UCSD-AML1 (cell line): Measurements from ENCODE around the gene NUCB1.
"Not testable (repeated sequence)": the region's sequence is repeated elsewhere in the genome, so short reads cannot be mapped to it uniquely, and the experiment has no call there.

Source experiments
- DNase-seq: peaks from one replicate; lab custom pipeline; 2025; ENCODE audit not compliant: unreplicated experiment; lab: John Stamatoyannopoulos, UW

The NUCB1 gene

DNA sequence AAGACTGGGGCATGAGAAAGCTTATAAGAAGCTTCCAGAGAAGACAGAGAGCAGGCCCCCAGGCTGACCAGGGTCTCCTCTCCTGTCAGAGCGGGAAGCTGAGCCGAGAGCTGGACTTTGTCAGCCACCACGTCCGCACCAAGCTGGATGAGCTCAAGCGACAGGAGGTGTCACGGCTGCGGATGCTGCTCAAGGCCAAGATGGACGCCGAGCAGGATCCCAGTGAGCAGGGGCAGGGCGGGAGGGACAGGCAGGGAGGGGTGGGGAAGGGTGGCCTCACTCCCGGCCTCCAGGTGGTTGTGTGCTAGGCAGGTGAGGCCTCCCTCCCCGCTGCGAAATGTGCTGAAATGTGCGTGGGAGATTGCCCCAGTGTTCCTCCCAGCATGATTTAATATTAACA, 5.6 kb downstream of the NUCB1 start:
- DNase-seq, result no peak

- no peak for DNase-seq
These were observed 6.2 kb downstream of the NUCB1 start for GRCh38 chr19:48906324-48906723.

GRCh38 chr19:48907671-48908070, 7.6 kb downstream of the NUCB1 start:
- DNase-seq, result no peak

DNA sequence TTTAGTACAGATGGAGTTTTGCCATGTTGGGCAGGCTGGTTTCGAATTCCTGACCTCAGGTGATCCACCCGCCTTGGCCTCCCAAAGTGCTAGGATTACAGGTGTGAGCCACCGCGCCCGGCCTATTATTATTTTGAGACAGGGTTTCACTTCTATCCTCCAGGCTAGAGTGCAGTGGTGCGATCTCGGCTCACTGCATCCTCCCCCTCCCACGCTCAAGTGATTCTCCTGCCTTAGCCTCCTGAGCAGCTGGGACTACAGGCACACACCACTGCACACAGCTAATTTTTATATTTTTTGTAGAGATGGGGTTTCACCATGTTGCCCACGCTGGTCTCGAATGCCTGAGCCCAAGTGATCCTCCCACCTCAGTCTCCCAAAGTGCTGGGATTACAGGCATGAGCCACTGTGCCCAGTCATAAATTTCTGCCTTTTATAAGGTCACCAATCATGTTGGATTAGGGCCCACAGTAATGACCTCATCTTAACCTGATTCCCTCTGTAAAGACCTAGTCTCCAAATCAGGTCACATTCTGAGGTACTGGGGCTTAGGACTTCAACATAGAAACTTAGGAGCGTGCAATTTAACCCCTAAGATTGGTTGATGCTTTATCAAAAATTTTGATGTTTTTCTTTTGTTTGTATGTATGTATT, 9.4 kb downstream of the NUCB1 start:
- not testable (repeated sequence) for DNase-seq

GRCh38 chr19:48910803-48911202, 10.7 kb downstream of the NUCB1 start:
- DNase-seq, result no peak

- no peak for DNase-seq
These were observed 13.2 kb downstream of the NUCB1 start for GRCh38 chr19:48913114-48913889.

- DNase-seq, result no peak
These were observed 14.1 kb downstream of the NUCB1 start for GRCh38 chr19:48914181-48914580.

GRCh38 chr19:48915757-48916156, 15.6 kb downstream of the NUCB1 start:
- no peak for DNase-seq

DNA sequence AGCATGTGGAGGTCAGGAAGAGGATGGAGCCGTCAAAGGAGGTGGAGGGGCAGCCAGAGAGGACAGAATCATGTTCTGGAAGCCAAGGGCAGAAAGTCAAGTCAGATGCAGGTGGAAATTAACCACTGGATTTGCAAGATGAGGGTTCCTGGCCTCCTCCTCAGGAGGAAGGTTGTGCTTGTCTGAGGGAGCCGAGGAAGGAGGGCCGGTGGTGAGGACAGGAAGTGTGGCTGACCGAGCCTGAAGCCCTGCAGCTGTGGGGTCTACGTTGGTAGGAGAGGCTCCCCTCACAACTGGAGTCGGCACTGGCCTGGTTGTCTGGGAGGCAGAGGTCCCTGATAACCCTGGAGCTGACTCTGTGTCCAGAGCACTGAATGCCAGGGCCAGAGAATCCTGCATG, 18.0 kb downstream of the NUCB1 start:
- no peak for DNase-seq

DNA sequence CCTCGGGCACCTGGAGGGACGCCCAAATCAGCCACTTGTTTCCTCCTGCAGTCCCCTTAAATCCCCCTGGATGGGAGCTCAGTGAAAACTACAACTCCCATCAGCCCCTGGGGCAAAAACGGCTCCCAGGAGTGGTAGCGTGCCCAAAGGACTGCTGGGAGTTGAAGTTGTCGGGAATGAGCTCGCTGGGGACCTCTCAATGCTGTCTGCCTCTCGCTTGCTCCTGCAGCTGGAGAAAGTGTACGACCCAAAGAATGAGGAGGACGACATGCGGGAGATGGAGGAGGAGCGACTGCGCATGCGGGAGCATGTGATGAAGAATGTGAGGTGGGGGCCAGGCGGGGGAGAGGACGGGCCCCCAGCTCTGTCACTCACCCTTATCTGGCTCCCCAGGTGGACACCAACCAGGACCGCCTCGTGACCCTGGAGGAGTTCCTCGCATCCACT, 18.7 kb downstream of the NUCB1 start:
- DNase-seq, result no peak

DNA sequence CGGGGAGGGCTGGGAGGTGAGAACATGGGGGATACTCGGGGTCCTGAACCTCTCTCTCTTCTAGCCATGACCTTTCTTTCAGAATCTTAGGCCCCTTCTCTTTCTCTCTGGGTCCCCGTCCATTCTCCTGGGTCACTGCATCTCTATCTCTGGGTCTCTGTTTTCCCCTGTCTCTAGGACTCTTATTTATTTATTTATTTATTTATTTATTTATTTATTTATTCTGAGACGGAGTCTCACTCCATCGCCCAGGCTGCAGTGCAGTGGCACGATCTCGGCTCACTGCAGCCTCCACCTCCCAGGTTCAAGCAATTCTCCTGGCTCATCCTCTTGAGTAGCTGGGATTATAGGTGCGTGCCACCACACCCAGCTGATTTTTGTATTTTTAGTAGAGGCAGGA, 19.2 kb downstream of the NUCB1 start:
- not testable (repeated sequence) for DNase-seq

DNA sequence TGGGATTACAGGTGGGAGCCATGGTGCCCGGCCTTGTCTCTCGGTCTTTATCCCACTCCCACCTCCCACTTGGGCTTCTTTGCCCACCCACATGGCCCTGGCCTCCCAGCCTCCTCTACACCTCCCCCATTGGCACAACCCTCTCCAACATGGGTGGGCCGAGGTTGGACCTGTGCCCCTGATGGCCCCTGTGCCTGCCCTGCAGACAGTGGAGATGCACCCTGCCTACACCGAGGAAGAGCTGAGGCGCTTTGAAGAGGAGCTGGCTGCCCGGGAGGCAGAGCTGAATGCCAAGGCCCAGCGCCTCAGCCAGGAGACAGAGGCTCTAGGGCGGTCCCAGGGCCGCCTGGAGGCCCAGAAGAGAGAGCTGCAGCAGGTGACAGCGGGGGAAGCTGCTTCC, 20.8 kb downstream of the NUCB1 start:
- no peak for DNase-seq

- DNase-seq, result no peak
These were observed 21.8 kb downstream of the NUCB1 start for GRCh38 chr19:48921721-48922500.

DNA sequence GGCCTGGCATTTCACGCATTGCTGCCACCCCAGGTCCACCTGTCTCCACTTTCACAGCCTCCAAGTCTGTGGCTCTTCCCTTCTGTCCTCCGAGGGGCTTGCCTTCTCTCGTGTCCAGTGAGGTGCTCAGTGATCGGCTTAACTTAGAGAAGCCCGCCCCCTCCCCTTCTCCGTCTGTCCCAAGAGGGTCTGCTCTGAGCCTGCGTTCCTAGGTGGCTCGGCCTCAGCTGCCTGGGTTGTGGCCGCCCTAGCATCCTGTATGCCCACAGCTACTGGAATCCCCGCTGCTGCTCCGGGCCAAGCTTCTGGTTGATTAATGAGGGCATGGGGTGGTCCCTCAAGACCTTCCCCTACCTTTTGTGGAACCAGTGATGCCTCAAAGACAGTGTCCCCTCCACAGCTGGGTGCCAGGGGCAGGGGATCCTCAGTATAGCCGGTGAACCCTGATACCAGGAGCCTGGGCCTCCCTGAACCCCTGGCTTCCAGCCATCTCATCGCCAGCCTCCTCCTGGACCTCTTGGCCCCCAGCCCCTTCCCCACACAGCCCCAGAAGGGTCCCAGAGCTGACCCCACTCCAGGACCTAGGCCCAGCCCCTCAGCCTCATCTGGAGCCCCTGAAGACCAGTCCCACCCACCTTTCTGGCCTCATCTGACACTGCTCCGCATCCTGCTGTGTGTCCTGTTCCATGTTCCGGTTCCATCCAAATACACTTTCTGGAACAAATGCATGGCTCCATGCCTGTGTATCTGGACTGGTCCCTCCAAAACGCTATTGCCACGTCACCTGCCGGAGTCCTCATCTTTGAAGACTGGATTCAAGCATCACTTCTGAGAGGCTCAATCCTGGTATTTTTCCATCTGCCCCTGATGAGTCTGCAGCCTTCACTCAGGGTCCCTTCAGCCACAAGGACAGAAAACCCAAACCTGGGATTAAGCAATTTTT, 22.7 kb downstream of the NUCB1 start:
- DNase-seq, result no peak

DNA sequence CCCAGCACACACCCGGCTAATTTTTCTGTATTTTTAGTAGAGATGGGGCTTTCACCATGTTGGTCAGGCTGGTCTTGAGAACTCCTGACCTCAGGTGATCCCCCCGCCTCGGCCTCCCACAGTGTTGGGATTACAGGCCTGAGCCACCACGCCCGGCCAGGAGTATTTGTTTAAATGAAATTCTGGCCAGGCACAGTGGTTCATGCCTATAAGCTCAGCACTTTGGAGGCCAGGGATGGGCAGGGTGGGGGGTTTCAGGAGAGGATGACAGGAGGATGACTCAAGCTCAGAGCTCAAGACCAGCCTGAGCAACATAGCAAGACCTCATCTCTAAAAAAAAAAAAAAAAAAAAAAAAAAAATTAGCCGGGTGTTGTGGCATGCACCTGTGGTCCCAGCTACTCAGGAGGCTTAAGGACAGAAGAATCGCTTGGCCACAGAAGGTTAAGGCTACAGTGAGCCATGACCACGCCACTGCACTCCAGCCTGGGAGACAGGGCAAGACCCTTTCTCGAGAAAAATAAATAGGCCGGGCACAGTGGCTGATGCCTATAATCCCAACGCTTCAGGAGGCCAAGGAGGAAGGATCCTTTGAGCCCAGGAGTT, 25.2 kb downstream of the NUCB1 start:
- no peak for DNase-seq

GRCh38 chr19:48925890-48926289, 25.8 kb downstream of the NUCB1 start:
- not testable (repeated sequence) for DNase-seq

DNA sequence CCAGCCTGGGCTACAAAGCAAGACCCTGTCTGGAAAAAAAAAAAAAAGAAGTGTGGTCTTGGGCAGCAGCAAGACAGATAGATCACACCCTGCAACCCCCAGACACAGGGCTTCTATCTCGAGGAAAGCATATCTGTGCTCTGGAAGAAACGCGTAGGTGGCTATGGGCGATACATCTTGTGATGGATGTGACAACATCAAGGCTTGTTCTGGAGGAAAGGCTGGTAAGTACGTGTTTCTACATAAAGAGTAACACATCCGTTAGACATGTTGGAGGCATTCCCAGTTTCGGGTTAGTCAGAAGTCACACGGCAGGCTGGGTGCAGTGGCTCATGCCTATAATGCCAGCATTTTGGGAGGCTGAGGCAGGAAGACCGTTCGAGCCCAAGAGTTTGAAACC, 26.8 kb downstream of the NUCB1 start:
- no peak for DNase-seq

DNA sequence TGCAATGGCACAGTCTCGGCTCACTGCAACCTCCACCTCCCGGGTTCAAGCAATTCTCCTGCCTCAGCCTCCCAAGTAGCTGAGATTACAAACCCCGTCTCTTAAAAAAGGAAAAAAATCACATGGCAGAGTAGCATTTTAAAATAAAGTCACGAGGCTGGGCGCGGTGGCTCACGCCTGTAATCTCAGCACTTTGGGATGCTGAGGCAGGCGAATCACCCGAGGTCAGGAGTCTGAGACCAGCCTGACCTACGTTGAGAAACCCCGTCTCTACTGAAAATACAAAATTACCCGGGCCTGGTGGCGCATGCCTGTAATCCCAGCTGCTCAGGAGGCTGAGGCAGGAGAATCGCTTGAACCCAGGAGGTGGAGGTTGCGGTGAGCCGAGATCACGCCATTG, 27.6 kb downstream of the NUCB1 start:
- DNase-seq, result not testable (repeated sequence)

GRCh38 chr19:48928164-48929025, 28.3 kb downstream of the NUCB1 start:
- no peak for DNase-seq
